ENCODE measurements around the gene TSBP1.
"Not testable (repeated sequence)": the region's sequence is repeated elsewhere in the genome, so short reads cannot be mapped to it uniquely, and the experiment has no call there.

Gene TSBP1

GRCh38 chr6:32318501-32318900 lies 53.2 kb downstream of the TSBP1 start:
- no peak overlapping the region for H3K4me3 ChIP-seq (ENCODE audit: low read depth, low read length)
- DNase-seq (ENCODE audit: low read depth): no peak
- no peak for TF ChIP-seq CTCF (IDR thresholded peaks at IDR 0.05; ENCODE audit: insufficient read depth, low read depth, low read length, missing control alignments)

- no peak for TF ChIP-seq CTCF (IDR thresholded peaks at IDR 0.05; ENCODE audit: insufficient read depth, low read depth, low read length, missing control alignments)
These were observed 54.2 kb downstream of the TSBP1 start for GRCh38 chr6:32317541-32317940.

GRCh38 chr6:32313964-32314363 lies 57.7 kb downstream of the TSBP1 start:
- no peak overlapping the region for H3K4me3 ChIP-seq (ENCODE audit: low read depth, low read length)
- DNase-seq (ENCODE audit: low read depth): no peak
- TF ChIP-seq CTCF (IDR thresholded peaks at IDR 0.05; ENCODE audit: insufficient read depth, low read depth, low read length, missing control alignments): no peak

More at GRCh38 chr6:32317541-32317940, 54.2 kb downstream of the TSBP1 start:
- no peak for DNase-seq (ENCODE audit: low read depth)
- H3K4me3 ChIP-seq (ENCODE audit: low read depth, low read length): no peak overlapping the region

- no peak for DNase-seq (ENCODE audit: low read depth)
- TF ChIP-seq CTCF (IDR thresholded peaks at IDR 0.05; ENCODE audit: insufficient read depth, low read depth, low read length, missing control alignments): no peak
- H3K4me3 ChIP-seq (ENCODE audit: low read depth, low read length): no peak overlapping the region
These were observed 72.9 kb downstream of the TSBP1 start for GRCh38 chr6:32298632-32299336.

- not testable (repeated sequence) for DNase-seq (ENCODE audit: low read depth); H3K4me3 ChIP-seq (ENCODE audit: low read depth, low read length)
These were observed 76.7 kb downstream of the TSBP1 start for GRCh38 chr6:32294980-32295379.

- DNase-seq (ENCODE audit: low read depth): no peak
- TF ChIP-seq CTCF (IDR thresholded peaks at IDR 0.05; ENCODE audit: insufficient read depth, low read depth, low read length, missing control alignments): no peak
- H3K4me3 ChIP-seq (ENCODE audit: low read depth, low read length): no peak overlapping the region
These were observed 77.1 kb downstream of the TSBP1 start for GRCh38 chr6:32294566-32294965.

- H3K4me3 ChIP-seq (ENCODE audit: low read depth, low read length): no peak overlapping the region
- no peak for DNase-seq (ENCODE audit: low read depth)
- TF ChIP-seq CTCF (IDR thresholded peaks at IDR 0.05; ENCODE audit: insufficient read depth, low read depth, low read length, missing control alignments): no peak
These were observed 78.0 kb downstream of the TSBP1 start for GRCh38 chr6:32293695-32294094.
